Amniotic stem cell (primary cell): ENCODE measurements around the gene SSNA1.

Source experiments
- DNase-seq: peaks from one replicate; lab custom pipeline; 2025; lab: John Stamatoyannopoulos, UW

Gene SSNA1

DNA sequence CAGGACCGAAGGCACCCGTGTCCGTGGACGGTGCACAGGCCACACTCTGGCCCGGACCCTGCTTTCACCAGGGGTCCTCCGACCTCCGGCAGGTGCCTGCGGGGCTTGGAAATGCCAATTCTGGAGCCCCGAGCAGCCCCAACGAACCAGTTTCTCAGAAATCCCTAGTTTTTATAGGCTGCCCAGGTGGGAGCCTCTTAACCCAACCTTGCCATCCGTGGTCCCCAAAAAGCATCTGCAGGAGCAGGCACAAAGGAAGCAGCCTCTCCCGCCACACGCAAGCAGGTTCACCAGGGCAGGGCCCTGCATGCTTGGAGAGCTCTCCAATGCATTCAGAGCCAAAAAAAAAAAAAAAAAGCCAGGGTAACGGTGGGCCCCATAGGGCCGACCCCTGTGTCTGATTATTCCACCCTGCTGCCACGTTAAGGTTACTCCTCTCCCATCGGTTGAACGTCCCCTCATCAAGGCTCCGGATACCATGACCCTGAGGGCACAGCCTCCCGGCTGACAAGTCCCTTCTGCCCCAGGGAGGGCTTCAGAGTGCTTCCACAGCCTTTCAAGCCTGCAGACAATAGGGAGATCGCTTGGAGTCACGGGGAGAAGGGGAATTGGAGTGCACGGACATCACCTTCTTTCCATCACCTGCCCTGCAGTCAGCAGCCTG, 12.9 kb downstream of the SSNA1 start:
- no peak for DNase-seq

DNA sequence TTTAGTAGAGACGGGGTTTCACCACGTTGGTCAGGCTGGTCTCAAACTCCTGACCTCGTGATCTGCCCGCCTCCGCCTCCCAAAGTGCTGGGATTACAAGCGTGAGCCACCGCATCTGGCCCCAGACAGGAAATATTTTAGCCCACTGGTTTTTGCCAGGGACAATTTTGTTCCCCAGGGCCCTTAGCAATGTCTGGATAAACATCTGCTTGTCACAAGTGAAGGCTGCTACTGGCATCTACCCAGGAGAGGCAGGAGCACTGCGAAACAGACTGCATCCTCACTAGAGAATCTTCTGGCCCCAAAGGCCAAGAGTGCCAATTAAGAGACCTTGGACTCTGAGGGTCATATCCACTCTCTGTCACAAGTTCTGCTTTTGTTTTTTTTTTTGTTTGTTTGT, 14.5 kb downstream of the SSNA1 start:
- no peak for DNase-seq

DNA sequence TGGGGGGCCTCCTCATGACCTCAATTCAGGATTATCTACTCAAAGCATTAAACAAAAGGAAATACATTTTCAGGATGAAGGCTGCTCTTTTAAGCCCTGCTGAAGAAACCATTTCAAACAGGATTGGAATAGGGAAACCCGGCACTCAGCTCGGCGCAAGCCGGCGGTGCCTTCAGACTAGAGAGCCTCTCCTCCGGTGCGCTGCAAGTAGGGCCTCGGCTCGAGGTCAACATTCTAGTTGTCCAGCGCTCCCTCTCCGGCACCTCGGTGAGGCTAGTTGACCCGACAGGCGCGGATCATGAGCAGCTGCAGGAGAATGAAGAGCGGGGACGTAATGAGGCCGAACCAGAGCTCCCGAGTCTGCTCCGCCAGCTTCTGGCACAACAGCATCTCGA, 16.3 kb downstream of the SSNA1 start:
- no peak for DNase-seq

DNA sequence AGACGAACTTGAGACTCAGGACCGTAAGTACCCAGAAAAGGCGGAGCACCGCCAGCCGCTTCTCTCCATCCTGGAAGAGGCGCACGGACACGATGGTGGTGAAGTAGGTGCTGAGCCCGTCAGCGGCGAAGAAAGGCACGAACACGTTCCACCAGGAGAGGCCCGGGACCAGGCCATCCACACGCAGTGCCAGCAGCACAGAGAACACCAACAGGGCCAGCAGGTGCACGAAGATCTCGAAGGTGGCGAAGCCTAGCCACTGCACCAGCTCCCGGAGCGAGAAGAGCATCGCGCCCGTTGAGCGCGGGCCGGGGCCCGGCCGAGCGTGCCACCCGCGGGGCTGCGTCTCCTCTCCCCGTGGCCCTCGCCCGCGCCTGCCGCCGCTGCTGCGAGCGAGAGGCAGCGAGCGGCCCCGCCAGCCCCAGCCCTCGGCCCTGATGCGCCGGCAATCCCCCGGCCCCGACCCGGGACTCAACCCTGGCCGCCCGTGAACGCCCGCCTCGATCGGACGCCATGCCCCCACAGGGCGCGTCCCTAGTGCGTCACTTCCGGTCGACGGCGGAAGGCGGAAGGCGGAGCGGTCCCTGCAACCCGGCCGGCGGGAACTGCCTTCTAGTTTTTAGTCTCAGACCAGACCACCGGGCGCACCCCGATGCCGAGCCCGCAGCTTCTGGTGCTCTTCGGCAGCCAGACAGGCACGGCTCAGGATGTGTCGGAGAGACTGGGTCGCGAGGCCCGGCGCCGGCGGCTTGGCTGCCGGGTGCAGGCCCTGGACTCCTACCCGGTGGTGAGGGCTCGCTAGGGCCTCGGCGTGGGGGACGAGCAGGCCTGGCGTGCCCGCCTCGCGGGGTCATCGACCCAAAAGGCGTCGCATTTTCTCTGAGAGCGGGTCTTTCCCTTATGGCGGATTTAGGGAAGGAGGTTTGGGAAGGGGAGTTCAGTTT, 16.9 kb downstream of the SSNA1 start, which contains the start of the genes NDOR1 and TMEM203:
Gene NDOR1, plus strand, starts transcription at position 575 of the 944 bp plus-strand sequence. Its CDS starts 78 bp downstream, at position 653.
Gene TMEM203, minus strand, starts transcription at position 523 of the 944 bp plus-strand sequence. Its CDS starts 234 bp downstream, at position 289.
- peak; percentile 68 for DNase-seq

DNA sequence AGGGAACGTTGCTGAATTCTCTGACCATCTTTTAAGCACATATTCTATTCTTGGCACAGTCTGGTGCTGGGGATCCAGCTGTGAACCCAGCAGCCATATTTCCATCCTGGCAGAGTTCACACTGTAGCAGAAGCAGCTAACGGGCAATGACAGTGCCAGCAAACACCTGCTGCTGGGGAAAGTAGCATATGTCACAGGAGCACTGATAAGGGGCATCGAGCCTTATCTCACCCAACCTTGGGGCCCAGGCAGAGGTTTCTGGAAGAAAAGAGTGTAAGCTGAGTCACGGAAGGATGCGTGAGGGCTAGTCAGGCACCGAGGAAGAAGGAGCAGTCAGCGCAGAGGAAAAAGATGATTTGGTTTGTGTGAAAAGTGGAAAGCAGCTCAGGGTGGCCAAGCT, 18.1 kb downstream of the SSNA1 start:
- DNase-seq = no peak

DNA sequence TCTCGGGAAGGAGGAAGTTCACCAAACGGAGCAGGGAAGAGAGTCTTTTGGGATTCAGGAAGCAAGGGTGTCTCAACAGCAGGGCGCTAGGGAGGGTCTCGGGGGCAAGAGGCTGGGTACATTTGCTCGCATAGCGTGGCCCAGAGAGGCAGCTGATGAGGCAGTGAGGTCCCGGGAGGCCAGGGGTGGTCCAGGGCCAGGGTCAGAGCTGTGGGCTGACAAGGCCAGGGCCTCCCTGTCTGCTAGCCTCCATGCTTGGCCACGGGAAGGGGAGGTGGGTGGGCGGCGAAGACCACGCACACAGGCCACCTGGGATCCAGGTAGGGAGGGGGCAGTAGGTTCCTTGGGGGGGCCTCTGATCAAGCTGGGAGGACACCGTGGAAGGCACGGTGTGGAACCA, 23.1 kb downstream of the SSNA1 start:
- DNase-seq = no peak

DNA sequence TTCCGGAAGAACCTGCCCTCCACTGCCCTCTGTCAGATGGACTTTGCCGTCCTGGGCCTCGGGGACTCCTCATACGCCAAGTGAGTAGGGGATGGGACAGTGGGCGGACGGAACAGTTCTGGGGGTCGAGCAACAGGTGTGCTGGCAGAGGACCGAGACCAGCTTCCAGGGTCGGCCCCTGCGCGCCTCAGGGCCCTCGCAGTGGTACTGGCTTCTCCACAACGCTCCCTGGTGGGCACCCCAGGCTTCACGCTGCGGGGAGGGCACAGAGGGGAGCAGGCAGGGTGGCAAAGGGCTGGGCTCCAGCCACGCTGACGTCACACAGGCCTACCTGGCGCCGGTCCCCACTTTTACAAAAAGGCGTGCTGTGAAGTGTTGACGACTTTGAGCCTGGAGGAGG, 24.0 kb downstream of the SSNA1 start:
- DNase-seq = no peak

DNA sequence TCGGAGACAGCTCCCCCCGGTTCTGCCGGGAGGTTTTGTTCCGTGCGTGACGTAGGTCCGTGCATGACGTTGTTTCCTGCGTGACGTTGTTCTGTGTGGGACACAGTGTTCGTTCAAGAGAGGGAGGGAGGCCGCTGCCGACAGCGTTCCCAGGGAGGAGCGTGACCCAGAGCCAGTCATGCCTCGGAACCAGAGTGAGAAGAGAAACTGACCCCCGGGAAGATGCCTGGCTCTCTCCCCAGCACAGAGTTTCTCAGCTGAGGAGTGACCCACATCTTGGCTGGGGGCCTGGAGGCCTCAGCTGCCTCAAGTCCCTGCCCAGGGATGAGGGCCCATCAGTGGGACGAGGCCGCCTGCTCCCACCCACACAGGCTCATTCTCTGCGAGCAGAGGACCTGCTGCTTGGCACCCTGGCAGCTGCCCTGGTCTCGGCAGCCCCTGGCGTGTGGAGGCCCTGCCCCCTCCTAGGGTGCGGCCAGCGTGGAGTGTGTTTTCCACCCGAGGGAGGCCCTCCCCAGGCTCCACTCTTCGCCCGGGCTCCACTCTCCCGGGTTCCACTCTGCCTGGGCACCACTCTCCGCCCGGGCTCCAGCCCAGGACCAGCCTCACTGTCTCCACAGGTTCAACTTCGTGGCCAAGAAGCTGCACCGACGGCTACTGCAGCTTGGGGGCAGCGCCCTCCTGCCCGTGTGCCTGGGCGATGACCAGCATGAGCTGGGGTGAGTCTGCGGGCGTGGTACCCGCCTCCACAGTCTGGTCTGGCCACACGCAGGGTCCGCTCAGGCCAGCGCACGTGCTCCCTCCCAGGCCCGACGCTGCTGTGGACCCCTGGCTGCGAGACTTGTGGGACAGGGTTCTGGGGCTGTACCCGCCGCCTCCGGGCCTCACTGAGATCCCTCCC, 24.9 kb downstream of the SSNA1 start:
- DNase-seq = no peak

DNA sequence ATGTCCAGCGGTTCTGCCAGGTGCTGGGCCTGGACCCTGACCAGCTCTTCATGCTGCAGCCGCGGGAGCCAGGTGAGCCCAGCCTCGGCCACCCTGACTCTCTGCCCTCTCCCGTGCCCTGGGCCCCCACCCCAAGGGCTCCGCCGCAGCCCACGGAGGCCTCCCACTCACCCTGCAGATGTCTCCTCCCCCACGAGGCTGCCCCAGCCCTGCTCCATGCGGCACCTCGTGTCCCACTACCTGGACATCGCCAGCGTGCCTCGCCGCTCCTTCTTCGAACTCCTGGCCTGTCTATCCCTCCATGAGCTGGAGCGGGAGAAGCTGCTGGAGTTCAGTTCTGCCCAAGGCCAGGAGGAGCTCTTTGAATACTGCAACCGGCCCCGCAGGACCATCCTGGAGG, 26.1 kb downstream of the SSNA1 start:
- no peak for DNase-seq

DNA sequence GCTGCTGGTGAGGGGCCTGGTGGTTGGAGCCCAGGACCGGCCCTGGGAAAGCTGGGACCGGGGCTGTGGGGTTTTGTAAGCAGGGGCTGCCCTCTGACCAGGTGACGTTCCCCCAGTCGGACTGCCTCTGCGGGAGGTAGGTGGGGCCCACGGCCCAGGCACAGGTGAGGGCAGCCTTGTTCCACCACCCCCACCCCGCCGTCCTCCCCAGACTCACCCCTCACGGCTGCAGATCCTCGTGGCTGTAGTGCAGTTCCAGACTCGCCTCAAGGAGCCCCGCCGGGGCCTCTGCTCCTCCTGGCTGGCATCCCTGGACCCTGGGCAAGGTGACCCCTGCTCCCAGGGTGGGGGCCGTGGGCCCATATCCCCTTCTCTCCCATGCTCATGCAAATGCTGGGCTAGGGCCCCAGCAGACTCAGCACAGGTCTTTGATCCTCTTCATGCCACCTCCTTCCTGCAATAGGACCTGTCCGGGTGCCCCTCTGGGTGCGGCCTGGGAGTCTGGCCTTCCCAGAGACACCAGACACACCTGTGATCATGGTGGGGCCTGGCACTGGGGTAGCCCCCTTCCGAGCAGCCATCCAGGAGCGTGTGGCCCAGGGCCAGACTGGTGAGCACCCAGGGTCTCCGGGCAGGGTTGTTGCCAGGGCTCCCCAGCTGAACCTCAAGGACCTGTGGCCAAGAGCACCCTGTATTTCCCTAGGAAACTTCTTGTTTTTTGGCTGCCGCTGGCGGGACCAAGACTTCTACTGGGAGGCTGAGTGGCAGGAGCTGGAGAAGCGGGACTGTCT, 26.9 kb downstream of the SSNA1 start:
- no peak for DNase-seq

DNA sequence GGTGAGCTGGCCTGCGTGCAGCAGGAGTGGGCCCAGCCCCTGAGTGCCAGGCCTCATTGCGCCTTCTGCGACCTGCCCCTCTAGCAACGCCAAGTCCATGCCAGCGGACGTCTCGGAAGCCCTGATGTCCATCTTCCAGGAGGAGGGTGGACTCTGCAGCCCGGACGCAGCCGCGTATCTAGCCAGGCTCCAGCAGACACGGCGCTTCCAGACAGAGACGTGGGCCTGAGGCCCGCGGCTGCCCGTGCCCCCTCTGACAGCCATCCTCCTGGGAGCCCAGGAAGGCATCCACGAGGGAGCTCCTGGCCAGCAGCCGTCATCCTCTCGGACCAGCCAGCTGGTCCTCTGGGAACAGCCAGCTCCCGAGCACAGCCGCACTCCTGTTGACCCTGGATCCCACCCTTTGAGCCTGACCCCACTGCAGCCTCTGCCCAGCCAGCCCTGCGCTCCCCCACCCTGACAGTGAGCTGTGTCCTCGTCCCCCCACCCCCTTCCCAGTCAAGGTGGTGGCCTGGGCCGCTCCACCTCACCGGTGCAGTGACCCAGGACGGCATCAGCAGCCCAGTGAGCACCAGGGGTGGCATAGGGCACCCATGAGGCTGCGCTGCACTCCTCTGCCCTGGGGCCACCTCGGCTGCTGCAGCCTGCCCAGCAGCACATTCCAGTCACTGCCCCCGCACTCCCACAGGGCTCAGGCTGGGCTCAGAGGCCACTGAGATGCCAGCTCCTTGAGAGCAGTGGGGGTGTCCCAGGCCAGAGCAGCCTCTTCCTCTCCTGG, 27.9 kb downstream of the SSNA1 start:
- no peak for DNase-seq

DNA sequence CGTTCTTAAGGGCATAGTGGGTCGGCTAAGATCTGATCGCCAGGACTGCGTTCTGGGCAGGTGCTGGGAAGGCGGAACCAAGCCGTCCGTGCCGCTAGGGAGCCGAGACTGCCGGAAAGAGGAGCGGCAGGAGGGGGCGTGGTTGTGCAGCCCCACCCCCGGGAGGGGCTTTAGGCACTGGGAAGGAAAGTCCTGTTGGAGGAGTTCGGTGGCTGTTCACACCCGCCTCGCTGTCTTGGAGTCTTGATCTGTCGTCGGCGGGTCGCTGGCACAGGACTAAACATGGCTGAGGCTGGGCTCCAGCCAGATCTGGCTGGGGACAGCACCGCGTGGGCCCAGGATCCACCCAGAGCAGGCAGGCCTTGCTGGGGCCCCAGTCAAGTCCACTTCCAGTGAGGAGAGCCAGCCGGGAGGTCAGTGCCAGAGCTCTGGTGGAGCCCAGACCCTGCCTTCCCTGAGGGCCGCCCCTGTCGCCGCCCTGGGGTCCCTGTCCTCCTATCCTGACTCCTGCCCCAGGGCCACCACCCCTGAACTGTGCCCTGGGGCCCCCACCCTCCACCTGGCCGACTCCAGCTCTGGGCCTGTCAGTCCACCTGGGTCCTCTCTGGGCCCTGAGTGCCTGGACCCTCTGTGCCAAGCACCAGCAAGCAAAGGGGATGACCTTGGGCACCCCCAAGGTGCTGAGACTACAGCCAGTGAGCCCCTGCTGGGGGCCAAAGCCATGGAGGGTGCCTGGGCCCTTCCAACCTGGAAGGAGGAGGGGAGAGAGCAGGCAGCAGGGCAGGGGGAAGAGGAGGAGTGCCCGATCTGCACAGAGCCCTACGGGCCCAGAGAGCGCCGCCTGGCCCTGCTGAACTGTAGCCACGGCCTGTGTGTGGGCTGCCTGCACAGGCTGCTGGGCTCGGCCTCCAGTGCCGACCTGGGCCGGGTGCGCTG, 29.1 kb downstream of the SSNA1 start:
- DNase-seq = no peak

DNA sequence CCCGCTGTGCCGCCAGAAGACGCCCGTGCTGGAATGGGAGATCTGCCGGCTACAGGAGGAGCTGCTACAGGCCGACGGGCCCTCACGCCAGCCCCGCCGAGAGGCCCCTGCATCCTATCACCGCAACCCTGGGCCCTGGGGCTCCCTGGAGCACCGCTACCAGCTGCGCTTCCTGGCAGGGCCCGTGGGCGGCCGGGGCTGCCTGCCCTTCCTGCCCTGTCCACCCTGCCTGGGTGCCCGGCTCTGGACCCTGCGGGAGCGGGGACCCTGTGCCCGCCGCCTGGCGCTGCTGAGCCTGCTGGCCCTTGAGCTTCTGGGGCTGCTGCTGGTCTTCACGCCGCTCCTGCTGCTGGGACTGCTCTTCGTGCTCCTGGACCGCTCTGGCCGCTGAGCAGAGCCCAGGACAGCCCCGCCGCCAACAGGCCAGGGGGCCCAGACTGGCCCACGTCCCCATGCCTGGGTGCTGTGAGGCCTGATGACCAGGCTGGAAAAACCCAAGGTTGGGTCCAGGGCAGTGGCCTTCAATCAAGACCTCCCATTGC, 29.8 kb downstream of the SSNA1 start:
- DNase-seq = no peak

DNA sequence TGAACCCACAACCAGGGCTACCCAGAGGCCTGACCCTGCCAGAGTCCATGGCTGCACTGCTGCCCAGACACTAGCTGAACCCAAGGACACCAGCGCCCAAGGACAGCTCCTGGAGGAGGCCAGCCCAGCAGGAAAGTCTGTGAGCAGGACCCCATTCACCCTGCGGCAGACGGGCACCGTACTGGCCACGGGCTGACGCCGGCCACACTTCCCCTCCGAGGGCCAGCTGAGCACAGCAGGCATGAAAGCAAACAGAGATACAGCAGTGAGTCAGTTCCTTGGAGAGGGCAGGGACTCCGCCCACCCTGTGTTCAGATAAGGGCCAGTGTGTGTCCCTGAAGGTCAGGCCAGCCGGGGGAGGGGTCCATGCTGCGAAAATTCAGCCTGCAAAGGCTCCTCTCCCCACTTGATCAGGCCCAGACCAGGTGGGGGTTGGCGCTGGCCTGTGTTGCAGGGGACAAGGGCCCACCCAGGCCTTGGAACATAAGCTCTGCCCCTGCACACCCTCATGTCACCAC, 30.3 kb downstream of the SSNA1 start:
- no peak for DNase-seq

DNA sequence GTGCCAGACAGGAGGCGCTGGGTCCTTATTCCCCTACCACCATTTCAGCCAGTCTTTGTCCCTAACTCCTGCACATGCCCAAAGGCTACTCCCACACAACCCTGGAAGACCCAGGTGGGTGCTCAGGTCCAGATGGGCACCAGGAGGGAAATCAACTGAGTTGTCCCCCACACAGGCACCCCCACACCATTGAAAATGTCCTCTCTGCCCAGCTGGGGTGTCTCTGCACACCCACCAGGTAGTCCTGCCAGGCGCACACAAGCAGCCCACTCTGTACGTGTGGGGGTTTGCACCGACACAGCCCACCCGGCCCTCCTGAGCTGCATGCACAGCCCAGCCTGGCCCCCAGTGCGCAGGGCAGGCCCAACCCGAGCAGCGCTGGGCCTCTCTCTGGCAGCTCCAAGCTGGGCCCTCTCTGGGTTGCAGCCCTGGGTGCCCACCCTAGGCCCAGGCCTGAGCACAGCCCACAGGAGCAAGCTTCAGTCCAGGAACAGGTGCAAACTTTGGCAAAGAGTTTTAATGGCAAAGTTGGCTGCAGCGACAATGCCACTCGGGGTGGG, 31.4 kb downstream of the SSNA1 start:
- no peak for DNase-seq

DNA sequence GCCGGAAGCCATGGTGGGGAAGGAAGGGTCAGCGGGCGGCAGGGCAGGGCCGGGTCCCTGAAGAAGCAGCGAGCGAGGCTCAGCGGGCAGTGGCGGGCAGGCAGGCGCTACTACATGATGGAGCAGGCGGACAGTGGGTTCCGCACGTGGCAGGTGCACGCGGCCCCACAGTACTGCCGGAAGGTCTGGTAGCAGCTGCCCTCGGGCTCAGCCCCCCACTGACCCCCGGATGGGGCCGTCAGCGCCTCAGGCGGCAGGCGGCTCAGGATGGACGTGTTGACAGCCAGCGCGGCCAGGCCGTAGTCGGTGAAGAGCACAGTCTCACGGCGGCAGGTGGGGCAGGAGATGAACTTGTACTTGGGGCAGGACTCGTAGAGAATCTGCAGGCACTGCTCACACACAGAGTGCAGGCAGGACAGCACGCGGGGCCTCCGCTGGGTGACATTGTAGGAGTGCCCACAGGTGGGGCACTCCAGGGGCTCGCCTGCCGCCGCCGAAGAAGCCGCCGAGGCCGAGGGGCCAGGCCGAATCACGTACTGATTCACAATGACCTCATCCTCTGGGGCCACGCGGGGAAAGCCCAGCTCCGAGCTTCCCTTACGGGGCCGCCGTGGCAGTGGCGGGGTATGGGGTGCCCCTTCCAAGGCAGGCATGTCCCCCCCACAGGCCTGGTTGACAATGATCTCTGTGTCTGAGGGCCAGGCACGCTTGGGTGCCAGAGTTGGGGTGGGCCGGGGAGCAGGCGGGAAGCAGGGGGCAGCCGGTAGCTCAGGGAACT, 32.0 kb downstream of the SSNA1 start:
- no peak for DNase-seq

DNA sequence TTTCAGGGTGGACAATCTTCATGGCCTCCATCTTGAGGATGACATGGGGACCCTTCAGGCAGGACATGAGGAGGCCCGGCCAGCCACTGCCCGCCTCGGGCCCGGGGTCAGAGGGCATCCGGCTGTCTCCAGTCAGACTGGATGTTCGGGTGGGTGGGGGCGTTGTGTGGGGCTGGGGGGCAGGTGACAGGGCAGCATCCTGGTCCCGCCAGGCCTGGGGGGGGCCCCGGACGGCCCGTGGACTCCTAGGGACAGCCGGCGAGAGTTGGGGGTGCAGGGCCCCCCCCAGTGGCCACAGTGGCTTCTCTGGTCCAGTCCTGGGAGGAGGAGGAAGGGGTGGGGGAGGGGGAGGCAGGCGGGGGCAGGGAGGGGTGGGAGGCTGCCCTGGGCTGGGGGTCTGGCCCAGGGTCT, 32.6 kb downstream of the SSNA1 start:
- DNase-seq = no peak
